Measurements from ENCODE around the gene LRRN4. TPM values are rescaled to one million over a fixed set of nuclear protein-coding genes. Genes with fewer than 3 reads are reported as not detected.

LRRN4 gene
- total RNA-seq = 10 to 100 TPM in 1 of 7 donors, 1 to 10 TPM in 3, under 1 TPM in 3; 0.15 to 72.5 (median 1.1) TPM
- under 1 TPM; 0.29 to 0.33 TPM for polyA plus RNA-seq
- long read RNA-seq, donor 1 = 0 reads
- long read RNA-seq, donor 2, transcript LRRN4-201 (5 exons, 2,692 nt) = major isoform, 5 of 5 reads
- long read RNA-seq, donor 2, partial matches to known transcripts = 0 of 5 reads
- long read RNA-seq, donor 2, other reads (novel, unspliced or antisense) = 0 of 5 reads
- long read RNA-seq, donor 3, partial matches to known transcripts = 2 of 7 reads
- long read RNA-seq, donor 3, other reads (novel, unspliced or antisense) = 1 of 7 reads

DNA sequence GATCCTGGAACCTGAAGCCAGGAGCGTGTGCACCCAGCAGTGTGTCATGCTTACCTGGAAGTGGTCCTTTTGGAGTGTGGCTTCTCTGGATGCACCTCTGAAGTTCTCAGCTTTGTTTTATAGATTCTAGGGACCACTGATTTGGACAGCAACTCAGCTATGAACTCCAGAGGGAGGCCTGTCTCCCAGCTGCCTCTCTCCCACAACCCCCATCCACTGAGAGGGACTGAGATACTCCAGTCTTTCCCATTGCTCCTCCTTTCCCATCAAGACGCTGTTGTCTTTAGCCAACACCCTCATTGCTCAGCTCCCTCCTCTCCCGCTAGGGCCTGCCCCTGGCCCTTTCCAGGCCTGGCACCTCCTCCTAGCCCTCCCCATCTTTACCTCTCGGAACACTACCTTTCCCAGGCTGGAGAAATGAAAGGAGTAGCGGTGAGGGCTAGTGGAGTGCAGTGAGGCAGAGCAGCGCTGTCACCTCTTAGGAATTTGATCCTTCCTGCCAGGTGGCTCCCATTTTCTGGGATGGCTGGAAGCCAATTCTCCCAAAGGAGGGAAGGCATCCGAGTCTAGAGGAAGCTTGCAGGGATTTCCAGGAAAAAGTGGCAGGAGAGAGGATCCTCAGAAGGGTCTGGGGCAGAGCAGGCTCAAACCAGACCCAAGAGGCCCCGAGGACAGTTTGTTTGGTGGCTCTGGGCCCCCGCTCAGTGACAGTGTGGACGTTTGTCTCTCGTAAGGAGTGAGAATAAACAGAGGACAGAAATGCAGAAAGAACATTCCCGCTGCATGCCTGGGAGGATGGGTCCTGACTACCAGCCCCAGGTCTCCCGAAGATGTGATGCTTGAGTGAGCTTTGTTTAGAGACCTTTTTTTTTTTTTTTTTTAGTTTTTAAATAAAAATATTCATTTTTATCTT, at the start of gene LRRN4:
Gene LRRN4, minus strand, starts transcription at position 285 of the 913 bp plus-strand sequence. CDS start 1,261 bp downstream, outside the sequence.
- Histone ChIP-seq H3K4me3 (no peak within 1 kb of the TSS), H3K9me3 (no peaks in the 10 kb centered on the region), H3K27me3 (no peaks in the 10 kb centered on the region), H3K27ac (no peak within 1 kb of the TSS), H3K36me3 (no peaks in the 10 kb centered on the region), H3K4me1 (ENCODE audit: insufficient read depth) (no peaks in the 10 kb centered on the region)
- intact Hi-C loops (cut with DNase I) = no loop called here
- no peak for DNase-seq
- TF ChIP-seq EP300 (IDR thresholded peaks at IDR 0.05) (no peak), POLR2A (IDR thresholded peaks at IDR 0.05) (no peak)
- TF ChIP-seq, protein P1, sequence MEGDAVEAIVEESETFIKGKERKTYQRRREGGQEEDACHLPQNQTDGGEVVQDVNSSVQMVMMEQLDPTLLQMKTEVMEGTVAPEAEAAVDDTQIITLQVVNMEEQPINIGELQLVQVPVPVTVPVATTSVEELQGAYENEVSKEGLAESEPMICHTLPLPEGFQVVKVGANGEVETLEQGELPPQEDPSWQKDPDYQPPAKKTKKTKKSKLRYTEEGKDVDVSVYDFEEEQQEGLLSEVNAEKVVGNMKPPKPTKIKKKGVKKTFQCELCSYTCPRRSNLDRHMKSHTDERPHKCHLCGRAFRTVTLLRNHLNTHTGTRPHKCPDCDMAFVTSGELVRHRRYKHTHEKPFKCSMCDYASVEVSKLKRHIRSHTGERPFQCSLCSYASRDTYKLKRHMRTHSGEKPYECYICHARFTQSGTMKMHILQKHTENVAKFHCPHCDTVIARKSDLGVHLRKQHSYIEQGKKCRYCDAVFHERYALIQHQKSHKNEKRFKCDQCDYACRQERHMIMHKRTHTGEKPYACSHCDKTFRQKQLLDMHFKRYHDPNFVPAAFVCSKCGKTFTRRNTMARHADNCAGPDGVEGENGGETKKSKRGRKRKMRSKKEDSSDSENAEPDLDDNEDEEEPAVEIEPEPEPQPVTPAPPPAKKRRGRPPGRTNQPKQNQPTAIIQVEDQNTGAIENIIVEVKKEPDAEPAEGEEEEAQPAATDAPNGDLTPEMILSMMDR (IDR thresholded peaks at IDR 0.05) = no peak
- WGBS, 3 donors = 29 to 34% (median 32%) methylated on average over 13 of the region's 13 CpGs

DNA sequence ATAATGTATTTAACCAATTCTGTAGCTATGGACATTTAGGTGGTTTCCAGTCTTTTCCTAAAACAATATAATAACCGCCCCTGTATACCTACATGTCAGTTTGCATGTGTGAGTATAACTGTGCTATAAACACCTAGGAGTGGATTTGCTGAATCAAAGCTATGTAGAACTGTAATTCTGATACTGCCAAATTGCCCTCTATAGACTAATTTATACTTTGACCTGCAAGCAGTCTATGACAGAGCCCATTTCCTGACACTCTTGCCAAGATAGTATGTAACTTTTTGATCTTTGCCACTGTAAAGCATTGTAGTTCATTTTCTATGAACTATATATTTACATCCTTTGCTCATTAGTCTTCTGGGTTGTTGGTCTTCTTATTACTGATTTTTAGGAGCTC, 49.4 kb upstream of the LRRN4 start:
- no peak overlapping the region for H3K4me3 ChIP-seq
- H3K27me3 ChIP-seq = no peaks in the 10 kb centered on the region
- TF ChIP-seq EP300 (IDR thresholded peaks at IDR 0.05) (no peak), POLR2A (IDR thresholded peaks at IDR 0.05) (no peak)
- TF ChIP-seq, protein P1 (IDR thresholded peaks at IDR 0.05) = no peak
- no peak overlapping the region for H3K27ac ChIP-seq
- no peaks in the 10 kb centered on the region for H3K4me1 ChIP-seq (ENCODE audit: insufficient read depth)
- no peak for DNase-seq
- 95 to 100% (median 97%) methylated on average over 1 of the region's 1 CpG for WGBS, 3 donors
- no peaks in the 10 kb centered on the region for H3K9me3 ChIP-seq
- no peaks in the 10 kb centered on the region for H3K36me3 ChIP-seq
- intact Hi-C loops (cut with DNase I) = no loop called here

DNA sequence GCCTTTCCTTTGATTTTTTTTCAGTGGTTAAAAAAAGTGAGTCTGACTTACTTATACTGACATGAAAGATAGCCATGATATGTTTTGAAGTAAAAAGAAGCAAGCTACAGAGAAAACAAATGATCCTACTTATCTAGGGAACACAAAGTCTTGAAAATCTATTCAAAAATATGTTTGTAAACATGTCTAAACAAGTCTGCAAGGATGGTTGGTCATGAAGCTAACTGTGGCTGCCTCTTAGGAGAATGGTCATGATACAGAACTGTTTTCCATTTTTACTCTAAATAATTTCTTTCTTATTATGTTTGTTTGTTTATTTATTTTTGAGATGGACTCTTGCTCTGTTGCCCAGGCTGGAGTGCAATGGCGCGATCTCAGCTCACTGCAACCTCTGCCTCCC, 47.5 kb upstream of the LRRN4 start:
- H3K9me3 ChIP-seq = no peaks in the 10 kb centered on the region
- H3K4me1 ChIP-seq (ENCODE audit: insufficient read depth) = no peaks in the 10 kb centered on the region
- no peak overlapping the region for H3K27ac ChIP-seq
- DNase-seq = no peak
- intact Hi-C loops (cut with DNase I) = no loop called here
- WGBS, 3 donors = 93 to 98% (median 96%) methylated on average over 2 of the region's 2 CpGs
- H3K36me3 ChIP-seq = no peaks in the 10 kb centered on the region
- H3K4me3 ChIP-seq = no peak overlapping the region
- H3K27me3 ChIP-seq = no peaks in the 10 kb centered on the region
- no peak for TF ChIP-seq POLR2A (IDR thresholded peaks at IDR 0.05)

DNA sequence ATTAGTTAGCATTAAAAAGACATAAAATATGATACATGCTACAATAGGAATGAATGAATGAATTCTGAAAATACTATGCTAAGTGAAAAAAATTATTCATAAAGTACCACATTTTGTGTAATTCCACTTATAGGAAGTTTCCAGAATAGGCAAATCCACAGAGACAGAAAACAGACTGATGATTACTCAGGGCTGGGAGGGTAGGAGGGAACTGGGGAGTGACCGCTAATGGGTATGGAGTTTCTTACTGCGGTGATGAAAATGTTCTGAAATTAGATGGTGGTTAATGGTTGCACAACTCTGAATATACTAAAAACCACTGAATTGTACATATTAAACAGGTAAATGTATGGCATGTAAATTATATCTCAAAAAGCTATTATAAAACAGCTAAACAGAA, 46.4 kb upstream of the LRRN4 start:
- H3K4me1 ChIP-seq (ENCODE audit: insufficient read depth) = no peaks in the 10 kb centered on the region
- H3K27ac ChIP-seq = no peak overlapping the region
- no peaks in the 10 kb centered on the region for H3K27me3 ChIP-seq
- no peaks in the 10 kb centered on the region for H3K9me3 ChIP-seq
- no peaks in the 10 kb centered on the region for H3K36me3 ChIP-seq
- no peak overlapping the region for H3K4me3 ChIP-seq
- intact Hi-C loops (cut with DNase I) = no loop called here
- WGBS, 3 donors = 75 to 100% (median 93%) methylated on average over 2 of the region's 2 CpGs
- TF ChIP-seq EP300 (IDR thresholded peaks at IDR 0.05) (no peak), POLR2A (IDR thresholded peaks at IDR 0.05) (no peak)
- TF ChIP-seq, protein P1 (IDR thresholded peaks at IDR 0.05) = no peak
- DNase-seq = no peak

Measured in ovary (tissue), 10 donors.